IPS DF 6.9 (cell line): ENCODE data around the gene SHE.
"Not testable (repeated sequence)": the region's sequence is repeated elsewhere in the genome, so short reads cannot be mapped to it uniquely, and the experiment has no call there.

Source experiments
- DNase-seq: peaks from one replicate; pipeline ENCODE4 v3.0.0-alpha.2; 2013; ENCODE audit warnings: low read depth, low spot score
- H3K27ac ChIP-seq: one replicate; pipeline ENCODE4 v1.5.1; 2013; ENCODE audit warnings: low read length, control low read depth
- H3K27me3 ChIP-seq: 2 replicates; pipeline ENCODE4 v1.6.1; 2013; ENCODE audit warnings: mild to moderate bottlenecking, low read length; ENCODE audit not compliant: control insufficient read depth, insufficient read depth
- H3K36me3 ChIP-seq: 2 replicates; pipeline ENCODE4 v1.6.1; 2013; ENCODE audit warnings: low read length; ENCODE audit not compliant: control insufficient read depth, insufficient read depth
- H3K4me1 ChIP-seq: 2 replicates; pipeline ENCODE4 v1.6.1; 2013; ENCODE audit warnings: low read length; ENCODE audit not compliant: control insufficient read depth, insufficient read depth
- H3K4me3 ChIP-seq: 2 replicates; pipeline ENCODE4 v1.5.1; 2013; ENCODE audit warnings: mild to moderate bottlenecking, low read length
- H3K9me3 ChIP-seq: 2 replicates; pipeline ENCODE4 v1.6.1; 2013; ENCODE audit warnings: low read length, inconsistent platforms; ENCODE audit not compliant: control insufficient read depth, insufficient read depth
- WGBS: extraction: QIAGEN DNeasy Blood & Tissue Kit; methylation state at CpG from one replicate; pipeline ENCODE4 v1.1.7; 2013; ENCODE audit warnings: mixed read lengths, missing lambda C conversion rate; ENCODE audit not compliant: insufficient read length, insufficient coverage; 5-methylcytosine and 5-hydroxymethylcytosine counted together

SHE gene

GRCh38 chr1:154495496-154496273 is 6.5 kb downstream of the SHE start:
- H3K27ac ChIP-seq = no peak overlapping the region
- DNase-seq = no peak
- H3K27me3 ChIP-seq = peaks cover 12% of the 10 kb centered on the region
- no peaks in the 10 kb centered on the region for H3K9me3 ChIP-seq
- H3K36me3 ChIP-seq = no peaks in the 10 kb centered on the region
- 0 out of 2 replicates have a peak, but pooled peaks cover 1% of the 10 kb centered on the region for H3K4me1 ChIP-seq
- WGBS = no CpG with 5 or more reads among the region's 8 CpGs
- H3K4me3 ChIP-seq = no peak overlapping the region

DNA sequence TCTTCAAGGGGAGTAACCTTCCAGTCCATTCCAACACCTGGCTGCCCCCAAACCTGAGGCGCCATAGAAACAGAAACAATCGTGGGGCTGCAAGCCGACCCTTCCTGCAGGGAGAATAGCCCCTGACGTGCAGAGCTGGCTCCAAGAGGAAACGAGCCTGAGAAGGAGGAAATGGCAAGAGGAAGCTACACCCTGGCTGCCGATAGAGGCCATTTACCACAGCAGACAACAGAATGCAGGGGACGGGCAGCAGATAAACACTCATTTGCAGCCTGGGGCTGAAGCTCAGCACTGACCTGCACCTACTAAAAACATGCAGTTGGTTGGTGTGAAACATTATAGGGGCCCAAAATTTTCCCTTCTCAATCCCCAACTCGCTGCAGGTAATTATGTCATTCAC is 8.9 kb downstream of the SHE start:
- Histone ChIP-seq H3K27me3 (no peaks in the 10 kb centered on the region), H3K9me3 (no peaks in the 10 kb centered on the region), H3K4me1 (0 out of 2 replicates have a peak, but pooled peaks cover 1% of the 10 kb centered on the region), H3K4me3 (no peak overlapping the region), H3K27ac (no peak overlapping the region), H3K36me3 (no peaks in the 10 kb centered on the region)
- DNase-seq = no peak
- no CpG with 5 or more reads among the region's 8 CpGs for WGBS

- H3K4me3 ChIP-seq = no peak overlapping the region
- no peak for DNase-seq
- no peaks in the 10 kb centered on the region for H3K9me3 ChIP-seq
- H3K36me3 ChIP-seq = no peaks in the 10 kb centered on the region
- no peaks in the 10 kb centered on the region for H3K27me3 ChIP-seq
- WGBS = no CpG with 5 or more reads among the region's 4 CpGs
- H3K27ac ChIP-seq = no peak overlapping the region
- 0 out of 2 replicates have a peak, but pooled peaks cover 1% of the 10 kb centered on the region for H3K4me1 ChIP-seq
These were observed 10.1 kb downstream of the SHE start for GRCh38 chr1:154492115-154492514.

- no CpG with 5 or more reads among the region's 1 CpG for WGBS
These were observed 11.9 kb downstream of the SHE start for GRCh38 chr1:154490317-154490716.

DNA sequence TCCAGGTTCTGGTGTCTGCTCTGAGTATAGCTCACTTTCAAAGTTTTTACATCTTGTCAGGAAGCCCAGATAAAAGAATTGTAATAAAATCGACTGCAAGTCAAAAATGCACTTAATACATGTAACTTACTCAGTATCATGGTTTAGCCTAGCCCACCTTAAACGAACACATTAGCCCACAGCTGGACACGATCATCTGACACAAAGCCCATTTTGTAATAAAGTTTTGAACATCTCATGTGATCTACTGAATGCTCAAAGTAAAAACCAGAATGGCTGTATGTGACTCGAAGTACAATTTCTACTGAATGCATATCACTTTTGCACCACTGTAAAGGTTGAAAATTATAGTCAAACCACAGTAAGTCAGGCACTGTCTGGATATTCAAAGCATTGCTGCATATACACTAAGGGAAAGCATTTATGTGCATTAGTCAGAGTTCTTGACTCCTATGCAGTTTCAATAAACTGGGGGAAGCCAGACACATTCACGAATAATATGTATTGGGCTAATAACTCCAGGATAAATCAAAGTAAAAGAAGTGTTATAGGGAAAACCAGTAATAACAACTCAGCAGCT is 12.4 kb downstream of the SHE start:
- Histone ChIP-seq H3K9me3 (no peaks in the 10 kb centered on the region), H3K4me1 (0 out of 2 replicates have a peak, but pooled peaks cover 1% of the 10 kb centered on the region), H3K36me3 (no peaks in the 10 kb centered on the region), H3K27ac (no peak overlapping the region), H3K4me3 (no peak overlapping the region), H3K27me3 (no peaks in the 10 kb centered on the region)
- no CpG with 5 or more reads among the region's 5 CpGs for whole genome bisulfite sequencing
- DNase-seq = no peak

More at GRCh38 chr1:154490317-154490716, 11.9 kb downstream of the SHE start:
- Histone ChIP-seq H3K9me3 (no peaks in the 10 kb centered on the region), H3K27ac (no peak overlapping the region), H3K4me1 (0 out of 2 replicates have a peak, but pooled peaks cover 1% of the 10 kb centered on the region), H3K36me3 (no peaks in the 10 kb centered on the region), H3K27me3 (no peaks in the 10 kb centered on the region), H3K4me3 (no peak overlapping the region)
- no peak for DNase-seq

GRCh38 chr1:154488922-154489321 is 13.3 kb downstream of the SHE start:
- Histone ChIP-seq H3K36me3 (no peaks in the 10 kb centered on the region), H3K4me1 (0 out of 2 replicates have a peak, but pooled peaks cover 1% of the 10 kb centered on the region), H3K27ac (no peak overlapping the region), H3K27me3 (no peaks in the 10 kb centered on the region), H3K9me3 (no peaks in the 10 kb centered on the region), H3K4me3 (no peak overlapping the region)
- DNase-seq = no peak
- WGBS = no CpG with 5 or more reads among the region's 20 CpGs

DNA sequence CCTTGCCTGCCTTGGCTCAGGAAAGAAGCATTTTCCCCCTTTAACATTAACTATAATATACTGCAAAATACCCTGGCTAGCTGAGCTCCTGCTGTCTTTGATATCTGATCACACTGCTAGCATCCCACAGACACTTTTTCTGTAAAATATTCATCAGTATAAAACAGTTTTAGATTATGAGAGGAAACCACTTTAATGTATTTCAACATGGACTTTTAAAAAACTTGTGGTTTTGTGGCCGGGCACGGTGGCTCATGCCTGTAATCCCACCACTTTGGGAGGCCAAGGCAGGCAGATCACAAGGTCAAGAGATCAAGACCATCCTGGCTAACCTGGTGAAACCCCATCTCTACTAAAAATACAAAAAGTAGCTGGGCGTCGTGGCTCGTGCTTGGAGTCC is 15.5 kb downstream of the SHE start:
- H3K4me3 ChIP-seq, H3K27ac ChIP-seq, H3K27me3 ChIP-seq, H3K36me3 ChIP-seq, H3K9me3 ChIP-seq, H3K4me1 ChIP-seq, DNase-seq: not testable (repeated sequence)
- WGBS = no CpG with 5 or more reads among the region's 5 CpGs

- DNase-seq = no peak
- WGBS = no CpG with 5 or more reads among the region's 7 CpGs
- H3K4me3 ChIP-seq = no peak overlapping the region
- H3K27ac ChIP-seq = no peak overlapping the region
- H3K27me3 ChIP-seq = no peaks in the 10 kb centered on the region
- H3K9me3 ChIP-seq = no peaks in the 10 kb centered on the region
- no peaks in the 10 kb centered on the region for H3K4me1 ChIP-seq
- H3K36me3 ChIP-seq = no peaks in the 10 kb centered on the region
These were observed 16.2 kb downstream of the SHE start for GRCh38 chr1:154485910-154486496.

DNA sequence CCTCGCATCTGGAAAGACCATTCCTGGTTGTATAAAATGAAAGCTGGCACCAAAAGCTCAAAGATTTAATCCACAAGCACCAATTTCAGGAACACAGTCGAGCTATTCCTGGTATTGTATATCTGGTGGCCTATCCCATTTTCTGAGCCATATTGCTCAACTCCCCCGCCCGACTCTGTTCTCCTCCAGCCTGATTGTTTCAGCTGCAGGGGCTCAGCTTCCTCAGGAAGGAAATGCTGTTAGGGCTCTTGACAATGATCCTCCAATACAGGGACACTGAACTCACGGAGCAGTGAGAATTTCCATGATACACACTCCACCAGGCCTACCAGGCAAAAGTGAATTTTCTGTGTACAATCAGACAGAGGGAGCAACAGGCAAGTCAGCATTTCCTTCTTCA is 17.1 kb downstream of the SHE start:
- Histone ChIP-seq H3K4me1 (no peaks in the 10 kb centered on the region), H3K27ac (no peak overlapping the region), H3K9me3 (no peaks in the 10 kb centered on the region), H3K36me3 (no peaks in the 10 kb centered on the region), H3K27me3 (no peaks in the 10 kb centered on the region), H3K4me3 (no peak overlapping the region)
- no peak for DNase-seq
- no CpG with 5 or more reads among the region's 5 CpGs for WGBS

DNA sequence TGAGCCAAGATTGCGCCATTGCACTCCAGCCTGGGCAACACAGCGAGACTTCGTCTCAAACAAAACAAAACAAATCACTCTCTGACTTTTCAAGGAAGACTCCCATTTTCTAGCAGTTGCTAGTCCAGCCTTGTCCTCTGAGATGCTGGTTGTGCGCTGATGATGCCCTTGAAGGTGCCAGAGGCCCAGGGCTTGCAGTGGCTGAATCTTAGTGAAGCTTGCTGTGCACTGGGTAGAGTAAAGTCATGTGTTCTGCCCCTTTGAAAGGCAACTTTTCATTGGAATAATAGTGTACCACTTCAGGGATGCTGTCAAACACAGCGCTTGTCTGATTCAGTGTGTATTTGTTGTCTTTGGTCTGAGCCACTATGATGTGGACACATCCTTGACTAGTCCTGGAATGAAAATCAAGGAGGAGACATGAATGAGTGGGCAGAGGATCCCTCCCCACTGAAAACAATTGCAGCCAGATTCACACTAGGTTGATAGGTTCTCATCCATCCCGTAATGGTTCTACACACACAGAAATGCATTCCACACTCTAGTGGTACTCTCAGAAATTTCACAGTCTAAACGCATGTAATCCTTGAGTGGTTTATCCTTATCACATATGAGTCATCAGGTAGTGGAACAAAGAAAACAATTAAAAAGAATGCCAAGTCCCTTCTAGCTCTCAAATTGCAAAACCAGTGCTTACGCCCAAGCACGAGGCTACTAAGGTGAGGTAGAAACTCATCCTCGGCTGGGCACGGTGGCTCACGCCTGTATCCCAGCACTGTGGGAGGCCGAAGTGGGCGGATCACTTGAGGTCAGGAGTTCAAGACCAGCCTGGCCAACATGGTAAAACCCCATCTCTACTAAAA is 18.0 kb downstream of the SHE start:
- no peaks in the 10 kb centered on the region for H3K4me1 ChIP-seq
- no peak overlapping the region for H3K27ac ChIP-seq
- no peaks in the 10 kb centered on the region for H3K27me3 ChIP-seq
- H3K36me3 ChIP-seq = no peaks in the 10 kb centered on the region
- no peaks in the 10 kb centered on the region for H3K9me3 ChIP-seq
- DNase-seq = no peak
- H3K4me3 ChIP-seq = no peak overlapping the region
- whole genome bisulfite sequencing = no CpG with 5 or more reads among the region's 14 CpGs
